Cardiac fibroblast (primary cell): ENCODE measurements around the gene PLRG1.
A peak's percentile ranks its signal among the peaks of the same experiment; 100 is the strongest.
"Not testable (repeated sequence)": the region's sequence is repeated elsewhere in the genome, so short reads cannot be mapped to it uniquely, and the experiment has no call there.

Experiments used
- DNase-seq, 2 donors: peaks; one replicate each; pipeline versions ENCODE4 v3.0.0 to v3.0.0-alpha.2; 2010; ENCODE audit warnings: low read depth in 2 of 2
- H3K4me3 ChIP-seq, 2 donors: replicated peaks in 1 of 2; 1 replicate in 1 of 2; 2 replicates in 1 of 2; pipeline ENCODE4 v1.5.1; 2011; ENCODE audit warnings: low read depth in 2 of 2, low read length in 2 of 2, mild to moderate bottlenecking in 2 of 2, moderate library complexity in 1 of 2
- TF ChIP-seq, protein P1 (sequence below): IDR thresholded peaks from one replicate; pipeline ENCODE4 v1.5.1; 2011; ENCODE audit warnings: low read depth, mild to moderate bottlenecking, low read length, inconsistent platforms

Gene PLRG1

DNA sequence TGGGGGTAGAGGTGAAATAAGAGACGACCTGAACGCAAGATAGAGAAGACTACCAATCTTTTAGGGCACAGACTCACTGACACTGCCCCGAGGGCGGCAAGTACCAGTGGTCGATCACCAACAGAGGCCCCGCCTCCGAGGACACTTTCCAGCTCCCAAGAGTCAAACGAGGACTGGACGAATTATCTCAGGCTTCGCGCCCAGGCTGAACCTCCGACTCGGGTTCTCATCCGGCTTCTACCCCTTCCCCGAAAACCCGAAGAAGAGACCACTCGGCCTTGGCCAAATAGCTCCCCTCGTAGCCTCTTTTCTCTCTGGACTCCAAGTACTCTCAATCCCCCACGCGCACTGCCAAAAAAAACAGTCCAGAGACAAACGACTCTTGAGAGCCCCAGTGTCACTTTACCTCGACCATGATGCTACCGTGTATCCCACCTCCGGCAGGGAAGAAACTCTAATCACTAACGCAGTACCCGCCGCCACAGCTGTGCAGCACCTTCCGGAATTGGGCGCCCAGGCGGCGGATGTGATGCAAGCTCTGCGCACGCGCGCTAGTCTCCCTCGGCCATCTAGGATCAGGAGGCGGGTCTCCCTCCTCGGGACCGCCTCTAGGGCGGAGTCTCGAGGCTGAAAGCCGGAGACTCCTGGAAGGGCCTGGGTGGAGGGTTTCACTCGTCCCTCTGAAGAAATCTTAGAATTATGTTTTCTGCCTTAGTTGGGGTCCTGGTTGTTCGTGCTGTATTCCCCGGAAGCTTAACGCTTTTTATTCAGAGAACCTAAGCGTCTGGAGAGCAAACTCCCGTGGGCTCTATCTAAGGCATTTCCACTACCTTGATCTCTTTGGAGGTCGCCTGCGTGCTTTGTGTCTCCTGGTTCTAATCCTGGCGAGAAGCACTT, at the start of gene PLRG1:
Gene PLRG1 (minus strand): TSS at position 507 of the 897 bp plus-strand sequence. CDS start 92 bp downstream, at position 415.
- TF ChIP-seq, protein P1, sequence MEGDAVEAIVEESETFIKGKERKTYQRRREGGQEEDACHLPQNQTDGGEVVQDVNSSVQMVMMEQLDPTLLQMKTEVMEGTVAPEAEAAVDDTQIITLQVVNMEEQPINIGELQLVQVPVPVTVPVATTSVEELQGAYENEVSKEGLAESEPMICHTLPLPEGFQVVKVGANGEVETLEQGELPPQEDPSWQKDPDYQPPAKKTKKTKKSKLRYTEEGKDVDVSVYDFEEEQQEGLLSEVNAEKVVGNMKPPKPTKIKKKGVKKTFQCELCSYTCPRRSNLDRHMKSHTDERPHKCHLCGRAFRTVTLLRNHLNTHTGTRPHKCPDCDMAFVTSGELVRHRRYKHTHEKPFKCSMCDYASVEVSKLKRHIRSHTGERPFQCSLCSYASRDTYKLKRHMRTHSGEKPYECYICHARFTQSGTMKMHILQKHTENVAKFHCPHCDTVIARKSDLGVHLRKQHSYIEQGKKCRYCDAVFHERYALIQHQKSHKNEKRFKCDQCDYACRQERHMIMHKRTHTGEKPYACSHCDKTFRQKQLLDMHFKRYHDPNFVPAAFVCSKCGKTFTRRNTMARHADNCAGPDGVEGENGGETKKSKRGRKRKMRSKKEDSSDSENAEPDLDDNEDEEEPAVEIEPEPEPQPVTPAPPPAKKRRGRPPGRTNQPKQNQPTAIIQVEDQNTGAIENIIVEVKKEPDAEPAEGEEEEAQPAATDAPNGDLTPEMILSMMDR: peak; percentile 26
- peak; percentile 96 for DNase-seq
- H3K4me3 ChIP-seq: peak within 1 kb of the TSS; percentile 81 to 96

DNA sequence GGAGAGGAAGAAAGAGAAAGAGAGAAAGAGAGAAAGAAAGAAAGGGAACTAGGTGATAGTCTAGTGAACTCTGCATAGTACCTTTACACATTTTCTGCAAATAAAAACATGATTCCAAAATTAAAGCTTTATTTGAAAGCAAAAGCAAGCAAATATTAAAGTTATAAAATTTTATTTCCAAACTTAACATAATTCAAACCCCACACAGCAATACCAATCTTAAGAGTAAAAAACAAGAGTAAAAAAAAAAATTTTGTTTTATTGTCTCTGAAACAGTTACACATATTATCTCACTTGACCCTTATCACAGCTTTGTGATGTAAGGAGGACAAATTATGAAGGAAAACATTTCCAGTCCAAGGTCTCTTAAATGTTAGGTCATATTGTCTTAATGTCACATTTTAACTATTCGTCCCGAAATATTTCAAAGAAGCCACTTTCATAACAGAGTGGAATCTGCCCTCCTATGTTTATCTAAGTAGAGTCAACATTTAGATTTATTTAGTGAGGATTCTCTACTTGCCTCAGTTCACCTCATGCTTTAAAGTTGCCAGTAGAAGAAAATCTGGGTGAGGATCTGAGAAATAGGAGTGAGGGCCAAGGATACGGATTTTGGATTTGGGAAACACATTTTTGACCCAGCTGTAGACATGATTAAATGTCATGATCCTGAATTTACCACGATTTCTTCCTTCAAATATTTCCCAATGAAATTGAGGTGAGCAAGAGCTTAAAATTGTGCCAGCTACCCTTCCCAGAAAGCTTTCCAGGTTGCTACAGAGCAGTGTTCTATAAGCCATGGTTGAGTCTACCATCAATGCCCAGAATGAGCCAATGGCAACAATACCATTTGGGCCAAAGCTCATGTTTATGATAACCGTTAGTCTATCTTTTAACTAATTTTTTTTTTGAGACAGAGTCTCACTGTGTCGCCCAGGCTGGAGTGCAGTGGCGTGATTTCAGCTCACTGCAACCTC, 47.9 kb upstream of the PLRG1 start:
- DNase-seq: no peak
- no peak overlapping the region for H3K4me3 ChIP-seq
- TF ChIP-seq, protein P1: no peak

DNA sequence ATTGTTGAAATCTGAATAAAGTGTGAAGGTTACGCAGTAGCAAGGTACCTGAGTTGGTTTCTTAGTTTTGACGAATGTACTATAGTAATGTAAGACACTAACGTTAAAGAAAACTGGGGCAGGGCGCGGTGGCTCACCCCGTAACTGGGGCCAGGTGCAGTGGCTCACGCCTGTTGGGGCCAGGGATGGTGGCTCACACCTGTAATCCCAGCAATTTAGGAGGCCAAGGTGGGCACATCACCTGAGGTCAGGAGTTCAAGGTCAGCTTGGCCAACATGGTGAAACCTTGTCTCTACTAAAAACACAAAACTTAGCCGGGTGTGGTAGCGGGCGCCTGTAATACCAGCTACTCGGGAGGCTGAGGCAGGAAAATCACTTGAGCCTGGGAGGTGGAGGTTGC, 47.1 kb upstream of the PLRG1 start:
- DNase-seq, H3K4me3 ChIP-seq: not testable (repeated sequence)

DNA sequence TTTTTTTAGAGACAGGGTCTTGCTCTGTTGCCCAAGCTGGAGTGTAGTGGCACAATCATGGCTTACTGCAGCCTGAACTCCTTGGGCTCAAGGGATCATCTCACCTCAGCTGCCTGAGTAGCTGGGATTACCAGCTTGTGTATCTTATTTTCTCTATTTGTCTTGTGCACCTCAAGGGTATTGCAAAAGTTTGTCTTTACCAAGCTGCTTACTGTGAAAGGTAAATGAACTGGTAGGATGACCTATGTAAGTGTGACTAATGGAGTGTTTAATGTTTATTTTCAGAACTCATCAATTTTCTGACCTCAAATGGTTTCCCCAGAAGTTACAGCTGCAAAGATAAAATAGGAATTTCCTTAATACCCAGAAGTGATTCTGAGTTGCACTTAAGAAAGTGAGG, 45.6 kb upstream of the PLRG1 start:
- H3K4me3 ChIP-seq: no peak overlapping the region
- TF ChIP-seq, protein P1: no peak
- DNase-seq: peak in 1 of 2 donors; percentile 8

DNA sequence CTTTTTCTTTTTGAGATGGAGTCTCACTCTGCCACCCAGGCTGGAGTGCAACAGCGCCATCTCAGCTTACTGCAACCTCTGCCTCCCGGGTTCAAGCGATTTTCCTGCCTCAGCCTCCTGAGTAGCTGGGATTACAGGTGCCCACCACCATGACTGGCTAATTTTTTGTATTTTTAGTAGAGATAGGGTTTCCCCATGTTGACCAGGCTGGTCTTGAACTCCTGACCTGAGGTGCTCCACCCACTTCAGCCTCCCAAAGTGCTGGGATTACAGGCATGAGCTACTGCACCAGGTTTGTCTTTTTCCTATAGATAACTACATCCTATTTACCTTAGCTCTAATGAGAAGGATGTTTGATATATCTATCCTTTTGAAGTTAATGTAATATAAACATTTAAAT, 44.1 kb upstream of the PLRG1 start:
- not testable (repeated sequence) for H3K4me3 ChIP-seq, DNase-seq

DNA sequence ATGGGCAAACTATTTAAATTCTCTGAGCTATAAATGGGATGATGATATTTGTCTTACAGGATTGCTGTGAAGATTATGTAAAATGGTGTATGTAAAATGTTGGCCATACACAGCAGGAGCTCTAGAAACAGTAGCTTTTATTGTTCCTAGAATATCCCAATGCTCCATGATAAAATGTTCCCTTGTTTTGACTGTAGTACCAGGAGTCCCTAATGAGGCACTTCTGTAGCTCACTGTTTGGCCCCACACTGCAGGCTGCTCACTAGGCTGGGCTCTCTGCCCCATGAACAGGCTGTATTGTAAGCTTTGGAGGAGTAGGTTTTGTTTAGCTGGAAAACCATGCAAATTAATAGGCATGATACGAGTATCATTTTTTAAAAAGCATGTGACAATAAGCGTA, 43.7 kb upstream of the PLRG1 start:
- no peak overlapping the region for H3K4me3 ChIP-seq
- TF ChIP-seq, protein P1: no peak
- no peak for DNase-seq

DNA sequence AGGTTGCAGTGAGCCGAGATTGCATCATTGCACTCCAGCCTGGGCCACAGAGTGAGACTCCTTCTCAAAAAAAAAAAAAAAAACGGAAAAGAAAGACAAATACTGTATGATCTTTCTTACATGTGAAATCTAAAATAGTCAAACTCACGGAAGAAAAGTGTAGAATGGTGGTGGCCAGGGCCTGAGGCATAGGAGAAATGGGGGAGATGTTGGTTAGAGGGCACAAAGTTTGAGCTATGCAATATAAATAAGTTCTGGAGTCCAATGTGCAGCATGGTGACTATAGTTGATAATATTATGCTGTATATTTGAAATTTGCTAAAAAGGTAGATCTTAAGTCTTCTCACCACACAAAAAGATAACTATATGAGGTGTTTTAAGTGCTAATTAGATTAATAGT, 41.7 kb upstream of the PLRG1 start:
- DNase-seq: no peak
- TF ChIP-seq, protein P1: no peak
- H3K4me3 ChIP-seq: no peak overlapping the region
